ENCODE results near the gene RBMS3. TPM values are rescaled to one million over a fixed set of nuclear protein-coding genes. Genes with fewer than 3 reads are reported as not detected.

Gene RBMS3
- total RNA-seq, 1 experiment from 2014 or later = 8.7 TPM

GRCh38 chr3:29285471-29286071 is 4.7 kb downstream of the RBMS3 start:
- peak overlapping the region; percentile 21 for H3K4me3 Mint-ChIP-seq
- no peak for TF ChIP-seq NR2C2 (CRISPR knock-in tag; IDR thresholded peaks at IDR 0.05)
- TF ChIP-seq ZBTB21 (CRISPR knock-in tag; IDR thresholded peaks at IDR 0.05; ENCODE audit: borderline replicate concordance) = no peak
- no peak for TF ChIP-seq ETV6 (CRISPR knock-in tag; IDR thresholded peaks at IDR 0.05)
- no peak for TF ChIP-seq MLX (CRISPR knock-in tag; IDR thresholded peaks at IDR 0.05)
- TF ChIP-seq NR3C1 (CRISPR knock-in tag; conservative IDR thresholded peaks at IDR 0.05; ENCODE audit: low read depth) = no peak
- no peak for TF ChIP-seq ERG (CRISPR knock-in tag; IDR thresholded peaks at IDR 0.05)
- TF ChIP-seq STAT6 (CRISPR knock-in tag; conservative IDR thresholded peaks at IDR 0.05; ENCODE audit: low read depth) = no peak
- no peak for TF ChIP-seq ZMAT4 (CRISPR knock-in tag; IDR thresholded peaks at IDR 0.05)
- TF ChIP-seq ATF1 (CRISPR knock-in tag; IDR thresholded peaks at IDR 0.05) = no peak
- no peak for TF ChIP-seq ZNF423 (CRISPR knock-in tag; IDR thresholded peaks at IDR 0.05)
- TF ChIP-seq FOXJ3 (CRISPR knock-in tag; IDR thresholded peaks at IDR 0.05; ENCODE audit: borderline replicate concordance) = no peak
- no peak for TF ChIP-seq ZNF138 (CRISPR knock-in tag; conservative IDR thresholded peaks at IDR 0.05)
- TF ChIP-seq EMX1 (CRISPR knock-in tag; IDR thresholded peaks at IDR 0.05) = no peak
- no peak for TF ChIP-seq SMAD4 (CRISPR knock-in tag; IDR thresholded peaks at IDR 0.05)
- TF ChIP-seq TCF7 (CRISPR knock-in tag; IDR thresholded peaks at IDR 0.05; ENCODE audit: low read depth) = no peak
- no peak for TF ChIP-seq USF2 (CRISPR knock-in tag; IDR thresholded peaks at IDR 0.05)
- no peak for TF ChIP-seq ATF2 (CRISPR knock-in tag; IDR thresholded peaks at IDR 0.05; ENCODE audit: borderline replicate concordance, low read depth)
- TF ChIP-seq ZNF532 (CRISPR knock-in tag; IDR thresholded peaks at IDR 0.05; ENCODE audit: borderline replicate concordance) = no peak
- no peaks in the 10 kb centered on the region for H3K36me3 Mint-ChIP-seq
- H3K9me3 Mint-ChIP-seq = no peaks in the 10 kb centered on the region
- POLR2A ChIA-PET = no interaction called here
- peak overlapping the region; percentile 93 for H3K27ac Mint-ChIP-seq
- CTCF ChIA-PET = no interaction called here
- DNase-seq (ENCODE audit: low spot score) (no peak), ATAC-seq (no peak)
- no peaks in the 10 kb centered on the region for H3K27me3 Mint-ChIP-seq (ENCODE audit: low read depth)
- H3K4me1 Mint-ChIP-seq = peaks cover 78% of the 10 kb centered on the region

All from WTC11 (cell line).